Fibroblast of the aortic adventitia (primary cell): ENCODE results near the gene RNU4-1. TPM values are rescaled to one million over a fixed set of nuclear protein-coding genes. Genes with fewer than 3 reads are reported as not detected.
"Not testable (repeated sequence)": the region's sequence is repeated elsewhere in the genome, so short reads cannot be mapped to it uniquely, and the experiment has no call there.

Source experiments
- DNase-seq: peaks from one replicate; pipeline ENCODE4 v3.0.0-alpha.2; 2010; ENCODE audit warnings: low read depth
- H3K4me3 ChIP-seq: 2 replicates; pipeline ENCODE4 v1.5.1; 2011; ENCODE audit warnings: low read depth, mild to moderate bottlenecking, control low read depth, low read length, moderate library complexity
- total RNA-seq: library from RNA; depleted of rRNA; stranded (reverse); fragments of >200 nt; gene quantifications from 2 replicates; pipeline ENCODE4 v1.2.3, GENCODE V29; 2012; ENCODE audit warnings: low replicate concordance
- TF ChIP-seq, protein P1 (sequence below): IDR thresholded peaks from 2 replicates; pipeline ENCODE4 v1.5.1; 2011; ENCODE audit warnings: mild to moderate bottlenecking, low read length, control low read depth, inconsistent platforms; ENCODE audit not compliant: insufficient read depth

RNU4-1 gene
- total RNA-seq, 1 donor, result under 0.01 TPM

DNA sequence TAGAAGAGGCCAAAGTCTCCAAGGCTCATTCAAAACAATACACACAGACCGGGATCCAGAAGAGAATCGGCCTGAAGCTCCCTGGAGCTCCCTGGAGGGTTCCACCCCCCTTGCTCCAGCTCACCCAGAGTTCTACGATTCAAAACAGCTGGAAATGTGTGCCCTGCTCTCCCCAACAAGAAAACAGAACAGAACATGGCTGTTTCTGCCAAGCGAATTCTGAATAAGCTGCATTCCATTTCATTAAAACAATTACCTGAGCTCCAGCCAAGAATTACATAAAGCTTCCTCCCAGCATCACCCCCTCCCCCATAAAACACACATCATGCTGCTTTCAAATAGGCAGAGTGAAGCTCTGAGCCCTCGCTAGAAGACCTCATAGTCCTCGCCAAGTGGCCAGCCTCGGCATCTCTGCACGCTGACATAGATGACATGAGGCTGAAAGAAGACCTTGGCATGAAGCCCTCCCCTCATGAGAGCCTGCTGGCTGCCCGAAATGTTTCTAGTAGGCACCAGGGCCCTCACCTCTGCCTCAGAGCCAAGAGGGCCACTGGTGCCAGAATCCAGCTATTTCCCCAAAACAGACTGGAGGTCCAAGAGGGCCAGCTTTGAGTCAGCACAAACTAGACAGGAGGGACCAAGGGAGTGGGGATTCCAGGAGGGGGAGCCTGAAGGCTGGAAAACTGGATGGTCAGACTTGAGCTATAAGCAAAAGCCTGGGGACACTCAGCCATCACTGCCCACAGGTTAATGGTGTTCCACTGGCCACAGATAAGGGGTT is 35.8 kb downstream of the RNU4-1 start:
- peak; percentile 99 for DNase-seq
- TF ChIP-seq, protein P1, sequence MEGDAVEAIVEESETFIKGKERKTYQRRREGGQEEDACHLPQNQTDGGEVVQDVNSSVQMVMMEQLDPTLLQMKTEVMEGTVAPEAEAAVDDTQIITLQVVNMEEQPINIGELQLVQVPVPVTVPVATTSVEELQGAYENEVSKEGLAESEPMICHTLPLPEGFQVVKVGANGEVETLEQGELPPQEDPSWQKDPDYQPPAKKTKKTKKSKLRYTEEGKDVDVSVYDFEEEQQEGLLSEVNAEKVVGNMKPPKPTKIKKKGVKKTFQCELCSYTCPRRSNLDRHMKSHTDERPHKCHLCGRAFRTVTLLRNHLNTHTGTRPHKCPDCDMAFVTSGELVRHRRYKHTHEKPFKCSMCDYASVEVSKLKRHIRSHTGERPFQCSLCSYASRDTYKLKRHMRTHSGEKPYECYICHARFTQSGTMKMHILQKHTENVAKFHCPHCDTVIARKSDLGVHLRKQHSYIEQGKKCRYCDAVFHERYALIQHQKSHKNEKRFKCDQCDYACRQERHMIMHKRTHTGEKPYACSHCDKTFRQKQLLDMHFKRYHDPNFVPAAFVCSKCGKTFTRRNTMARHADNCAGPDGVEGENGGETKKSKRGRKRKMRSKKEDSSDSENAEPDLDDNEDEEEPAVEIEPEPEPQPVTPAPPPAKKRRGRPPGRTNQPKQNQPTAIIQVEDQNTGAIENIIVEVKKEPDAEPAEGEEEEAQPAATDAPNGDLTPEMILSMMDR, result peak; percentile 28
- peak overlapping the region; percentile 25 for H3K4me3 ChIP-seq

DNA sequence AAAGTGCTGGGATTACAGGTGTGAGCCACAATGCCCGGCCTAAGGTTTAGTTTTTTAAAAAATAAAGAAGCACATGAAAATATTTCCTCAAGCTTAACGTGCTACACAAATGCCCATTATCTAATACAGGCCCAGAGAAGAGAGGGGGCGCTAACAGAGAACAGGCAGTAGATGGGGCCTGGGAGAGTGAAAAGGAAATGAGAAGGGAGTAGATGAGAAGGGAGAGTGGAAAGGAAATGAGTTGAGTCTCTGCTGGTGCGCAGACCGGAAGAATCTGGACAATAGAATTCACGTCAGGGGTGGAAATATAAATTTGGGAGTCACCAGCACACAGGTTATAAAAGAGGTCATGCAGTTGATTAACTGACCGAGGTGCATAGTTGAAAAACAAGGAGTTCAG is 38.2 kb downstream of the RNU4-1 start:
- TF ChIP-seq, protein P1, result no peak
- DNase-seq, result no peak
- no peak overlapping the region for H3K4me3 ChIP-seq

DNA sequence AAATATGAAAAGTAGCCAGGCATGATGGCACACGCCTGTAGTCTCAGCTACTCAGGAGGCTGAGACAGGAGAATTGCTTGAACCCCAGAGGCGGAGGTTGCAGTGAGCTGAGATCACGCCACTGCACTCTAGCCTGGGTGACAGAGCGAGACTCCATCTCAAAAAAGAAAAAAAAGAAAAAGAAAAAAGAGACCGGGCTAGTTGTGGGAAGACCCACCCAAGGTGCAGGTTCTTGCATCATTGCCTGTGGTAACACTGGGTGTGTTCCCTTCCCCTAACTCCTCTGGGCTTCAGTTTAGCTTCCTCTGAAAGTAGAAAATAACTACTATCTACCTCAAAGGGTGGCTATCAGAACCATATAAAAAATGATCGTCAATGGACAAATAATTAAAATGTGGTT is 39.7 kb downstream of the RNU4-1 start:
- DNase-seq, result peak; percentile 63
- not testable (repeated sequence) for H3K4me3 ChIP-seq

DNA sequence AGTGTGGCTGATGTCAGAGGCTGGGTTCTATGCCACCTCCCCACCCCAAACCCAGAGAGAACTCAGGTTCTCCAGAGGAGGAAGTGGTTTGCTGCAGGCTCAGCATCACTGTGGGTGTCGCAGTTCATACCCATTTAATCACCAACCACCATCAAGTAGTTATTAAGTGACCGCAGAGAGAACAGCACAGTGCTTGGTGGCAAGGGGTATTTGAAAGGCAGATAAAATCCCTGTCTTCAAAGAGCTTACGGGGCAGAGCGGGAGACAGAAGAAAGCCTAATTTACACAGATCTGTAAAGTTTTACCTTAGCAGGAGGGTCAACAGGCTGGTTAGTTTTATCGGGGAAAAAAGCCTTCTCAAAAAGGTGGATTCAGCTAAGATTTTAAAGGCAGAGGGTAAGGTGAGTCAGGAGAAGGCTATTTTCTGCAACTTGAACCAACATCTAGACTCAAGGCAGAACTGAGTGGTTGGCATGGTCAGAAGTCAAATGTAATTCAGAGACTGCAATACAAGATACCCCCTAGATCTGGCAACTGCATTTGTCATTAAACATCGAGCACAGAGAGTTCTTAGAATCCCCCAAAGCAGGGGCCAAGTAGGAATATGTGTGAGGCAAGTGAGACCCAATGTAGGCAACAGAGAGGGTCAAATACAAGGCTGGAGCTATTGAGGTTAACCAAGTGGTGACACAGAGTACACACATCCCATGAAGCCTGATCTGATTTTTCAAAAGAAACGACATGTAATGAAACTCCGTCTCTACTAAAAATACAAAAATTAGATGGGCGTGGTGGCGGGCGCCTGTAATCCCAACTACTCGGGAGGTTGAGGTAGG is 40.7 kb downstream of the RNU4-1 start:
- DNase-seq, result no peak
- TF ChIP-seq, protein P1, result no peak
- H3K4me3 ChIP-seq, result no peak overlapping the region

DNA sequence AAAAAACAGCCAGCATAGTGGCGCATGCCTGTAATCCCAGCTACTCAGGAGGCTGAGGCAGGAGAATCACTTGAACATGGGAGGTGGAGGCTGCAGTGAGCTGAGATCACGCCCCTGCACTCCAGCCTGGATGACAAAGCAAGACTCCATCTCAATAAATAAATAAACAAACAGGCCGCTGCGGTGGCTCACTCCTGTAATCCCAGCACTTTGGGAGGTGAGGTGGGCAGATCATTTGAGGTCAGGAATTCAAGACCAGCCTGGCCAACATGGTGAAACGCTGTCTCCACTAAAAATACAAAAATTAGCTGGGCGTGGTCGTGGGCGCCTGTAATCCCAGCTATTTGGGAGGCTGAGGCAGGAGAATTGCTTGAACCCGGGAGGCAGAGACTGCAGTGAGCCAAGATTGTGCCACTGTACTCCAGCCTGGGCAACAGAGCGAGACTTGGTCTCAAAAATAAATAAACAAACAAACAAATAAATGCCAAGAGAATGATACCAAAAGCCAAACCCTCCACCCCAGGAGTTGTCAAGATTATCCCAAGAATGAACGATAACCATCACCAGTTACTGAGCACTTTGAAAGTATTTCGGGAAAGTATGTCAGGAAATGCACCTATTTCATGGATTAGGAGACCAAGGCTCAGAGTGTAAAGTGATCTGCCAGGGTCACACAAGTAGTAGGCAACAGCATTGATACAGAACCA is 41.5 kb downstream of the RNU4-1 start:
- not testable (repeated sequence) for DNase-seq, H3K4me3 ChIP-seq

DNA sequence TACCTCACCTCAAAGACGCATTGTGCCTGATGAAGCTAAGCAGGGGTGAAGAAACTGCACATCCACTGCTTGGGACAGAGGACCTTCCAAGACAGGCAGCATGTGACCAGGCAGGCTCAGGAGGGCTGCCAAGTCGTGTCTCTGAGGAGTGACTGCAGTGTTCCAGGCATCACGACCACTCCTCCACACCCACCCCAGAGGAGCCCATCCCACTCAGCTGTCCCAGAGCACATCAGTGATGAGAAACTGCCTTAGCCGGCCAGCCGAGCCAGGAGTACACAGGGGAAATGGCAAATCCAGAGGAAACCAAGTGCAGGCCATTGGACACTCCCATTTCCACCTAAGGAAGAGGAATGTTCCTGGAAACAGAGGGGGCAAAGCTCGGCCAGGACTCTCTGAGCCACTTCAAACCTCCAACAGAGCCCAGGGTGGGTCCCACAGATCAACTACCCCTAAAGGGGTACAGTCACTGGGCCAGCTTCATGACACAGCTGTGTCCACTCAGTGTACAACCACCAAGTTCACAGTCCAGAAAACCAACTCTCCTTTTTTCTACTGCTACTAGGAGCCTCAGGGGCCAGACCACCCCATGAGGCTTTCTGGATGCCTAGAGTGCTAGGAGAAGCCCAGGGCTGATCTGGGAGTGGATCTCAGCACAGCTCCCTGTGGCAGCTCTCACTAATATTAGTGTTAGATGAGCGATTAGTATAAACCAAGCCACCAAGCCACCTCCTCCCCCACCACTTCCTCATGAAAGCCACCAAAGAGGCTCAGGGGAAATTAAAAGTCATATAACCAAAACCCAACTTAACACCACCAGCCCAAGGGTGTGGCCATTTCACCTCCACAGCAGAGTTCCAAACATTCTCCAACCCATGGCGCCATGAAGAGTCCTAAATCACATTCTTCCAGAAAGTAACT is 42.9 kb downstream of the RNU4-1 start:
- no peak overlapping the region for H3K4me3 ChIP-seq
- TF ChIP-seq, protein P1, result no peak
- DNase-seq, result peak; percentile 31

DNA sequence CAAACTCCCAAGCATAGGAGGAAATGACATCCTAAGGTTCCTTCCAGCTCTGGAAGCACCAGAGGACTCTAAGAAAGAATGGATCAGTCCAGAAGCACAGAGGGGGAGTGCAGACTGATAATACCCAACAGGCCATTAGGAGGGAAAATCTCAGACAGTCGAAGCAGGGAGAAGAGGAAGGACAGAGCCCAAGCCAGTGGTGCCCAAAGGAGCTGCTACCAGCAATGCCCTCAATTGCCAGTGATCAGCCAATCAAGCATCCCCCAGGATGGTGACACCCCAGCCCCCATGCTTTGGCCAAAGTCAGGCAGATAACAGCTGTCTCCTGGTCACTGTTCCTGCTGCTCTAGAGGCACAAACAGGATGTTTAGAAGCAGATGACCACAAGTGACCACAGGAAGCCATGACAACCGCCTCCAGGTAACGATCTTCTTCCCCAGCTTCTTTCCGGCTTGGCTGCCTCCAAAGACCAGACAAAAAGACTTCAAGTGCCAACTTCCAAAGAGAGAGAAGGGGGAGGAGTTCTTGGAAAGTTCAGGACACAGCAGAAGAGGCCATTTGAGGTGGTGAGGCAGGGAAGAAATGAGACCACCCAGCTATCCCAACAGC is 43.7 kb downstream of the RNU4-1 start:
- H3K4me3 ChIP-seq, result no peak overlapping the region
- TF ChIP-seq, protein P1, result no peak
- peak; percentile 1 for DNase-seq
